SIG-M5 treated with dmso at 0.1 percent for 504 hours (cell line): ENCODE measurements around the gene TK2.
"Not testable (repeated sequence)": the region's sequence is repeated elsewhere in the genome, so short reads cannot be mapped to it uniquely, and the experiment has no call there.

Experiments used
- DNase-seq: peaks from one replicate; lab custom pipeline; 2025; ENCODE audit not compliant: unreplicated experiment; lab: John Stamatoyannopoulos, UW

The TK2 gene

DNA sequence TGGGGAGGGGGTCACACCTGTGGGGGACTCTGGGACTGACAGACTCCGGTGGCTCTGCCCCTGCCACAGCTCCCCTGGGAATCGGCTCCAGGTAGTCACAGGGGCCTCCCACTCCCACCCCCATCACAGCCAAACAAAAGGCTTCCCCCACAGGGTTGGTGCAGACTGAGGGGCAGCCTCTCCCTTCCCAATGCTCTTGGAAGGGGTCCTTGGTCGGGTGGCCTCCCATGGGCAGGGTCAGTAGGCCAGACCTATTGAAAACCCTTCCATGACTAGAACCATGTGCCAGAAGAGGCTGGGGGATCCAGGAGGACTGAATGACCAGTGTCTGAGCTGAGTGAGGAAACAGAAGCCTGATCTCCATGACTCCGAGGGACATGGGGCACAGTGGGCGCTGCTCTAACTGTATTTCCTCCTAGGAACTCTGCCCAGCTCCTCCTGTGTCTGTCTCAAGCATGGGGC is 28.6 kb downstream of the TK2 start:
- DNase-seq = no peak

DNA sequence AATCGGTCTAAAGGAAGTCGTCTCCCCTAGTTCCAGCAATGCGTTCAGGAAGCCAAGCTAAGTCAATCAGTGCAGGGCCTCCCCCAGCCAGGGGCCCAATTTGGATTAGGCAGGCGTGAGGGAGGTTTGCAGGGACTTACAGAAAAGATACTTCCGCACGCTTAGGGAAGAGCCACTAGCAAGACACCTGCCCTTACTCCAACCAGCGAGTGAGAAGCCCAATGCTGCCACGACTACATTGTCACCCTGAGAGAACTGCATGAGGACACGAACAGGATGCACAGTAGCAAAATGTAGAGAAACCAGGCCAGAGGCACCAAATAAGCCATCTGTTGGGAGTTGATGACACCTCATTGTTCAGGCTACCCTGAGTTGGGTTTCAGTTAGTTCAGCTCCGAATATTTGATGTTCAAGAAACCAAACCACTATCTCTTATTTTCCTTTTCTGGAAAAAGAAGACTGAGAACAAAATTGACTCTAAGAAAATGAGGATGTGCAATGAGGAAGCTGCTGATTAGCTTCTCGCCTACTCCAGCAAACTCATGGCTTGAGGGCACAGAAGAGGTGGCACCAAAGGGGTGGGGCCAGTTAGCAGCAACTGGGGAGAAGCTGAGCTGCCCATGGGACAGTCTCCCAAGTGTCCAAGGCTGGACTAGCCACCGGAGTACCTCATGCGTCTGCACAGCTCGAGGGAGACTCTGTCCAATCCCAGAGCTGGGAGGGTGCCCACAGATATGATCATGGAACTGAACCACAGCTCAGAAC is 29.3 kb downstream of the TK2 start:
- peak; percentile 63 for DNase-seq

DNA sequence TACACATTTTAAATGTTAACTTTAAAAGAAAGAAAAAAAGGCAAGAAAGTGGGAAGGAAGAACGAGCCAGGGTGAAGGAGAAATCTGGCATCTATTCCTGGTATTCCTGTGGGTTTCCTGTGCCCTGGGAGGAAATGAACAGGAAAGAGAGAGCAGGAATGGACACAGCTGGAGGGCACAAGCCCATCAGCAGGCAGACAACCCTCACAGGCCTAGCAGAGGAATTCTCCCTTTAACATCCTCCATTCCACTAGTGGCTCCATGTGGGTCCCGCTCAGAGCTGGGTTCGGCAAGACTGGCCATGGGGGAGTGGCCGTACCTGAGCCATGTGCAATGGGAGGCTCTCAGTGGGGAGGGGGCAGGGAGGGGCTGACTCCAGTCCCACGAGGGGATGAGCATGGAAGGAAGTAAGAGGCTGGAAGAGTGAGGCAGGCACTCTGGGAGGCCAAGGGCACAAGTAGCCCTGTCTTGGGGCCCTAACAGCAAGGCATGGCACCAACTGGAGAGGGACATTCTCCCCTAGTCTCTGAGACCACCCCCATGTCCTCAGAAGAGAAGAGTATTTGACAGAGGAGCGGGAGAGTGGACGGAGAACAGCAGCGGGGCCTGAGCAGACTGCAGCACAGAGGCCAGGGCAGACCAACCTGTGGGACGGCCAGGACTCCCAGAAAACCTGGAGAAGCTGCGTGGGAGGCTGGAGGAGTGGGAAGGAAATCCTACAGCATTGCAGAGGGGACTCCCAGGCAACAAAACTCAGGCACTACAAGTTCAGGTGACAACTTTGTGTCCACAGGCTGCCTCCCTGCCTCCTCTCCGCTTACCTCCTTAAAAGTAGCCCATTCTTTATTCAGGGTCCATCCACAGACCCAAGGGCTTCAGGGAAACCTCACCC is 30.2 kb downstream of the TK2 start:
- DNase-seq = no peak

DNA sequence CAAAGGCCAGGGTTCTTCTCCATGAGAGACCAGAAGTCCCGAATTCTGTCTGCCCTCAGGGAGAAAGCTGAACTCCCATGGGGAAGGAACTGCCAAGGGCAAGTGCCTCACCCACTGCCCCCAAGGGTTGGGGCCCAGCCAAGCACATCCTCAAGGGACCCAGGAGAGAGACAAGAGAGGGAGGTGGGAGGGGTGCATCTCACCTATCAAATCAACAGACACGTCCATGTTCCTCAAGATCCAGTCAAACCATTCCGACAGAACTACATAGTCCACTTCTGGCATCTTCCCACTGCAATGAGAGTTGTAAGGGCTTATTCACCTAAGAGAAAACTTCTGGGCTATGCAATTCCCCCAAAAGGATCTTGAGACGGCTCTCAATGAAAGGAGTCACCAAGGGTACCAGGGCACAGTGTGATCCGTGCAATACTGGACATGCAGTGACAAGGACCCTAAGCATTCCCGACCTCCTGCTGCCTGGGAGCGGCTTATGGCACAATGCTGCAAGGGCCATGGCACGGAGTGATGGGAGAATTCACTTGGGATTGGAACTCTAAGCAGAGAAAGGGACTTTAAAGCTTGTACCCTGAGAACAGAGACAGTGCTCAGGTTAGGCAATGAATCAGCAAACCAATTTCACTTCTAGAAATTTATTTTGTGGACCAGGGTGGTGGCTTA is 32.2 kb downstream of the TK2 start:
- DNase-seq = no peak

DNA sequence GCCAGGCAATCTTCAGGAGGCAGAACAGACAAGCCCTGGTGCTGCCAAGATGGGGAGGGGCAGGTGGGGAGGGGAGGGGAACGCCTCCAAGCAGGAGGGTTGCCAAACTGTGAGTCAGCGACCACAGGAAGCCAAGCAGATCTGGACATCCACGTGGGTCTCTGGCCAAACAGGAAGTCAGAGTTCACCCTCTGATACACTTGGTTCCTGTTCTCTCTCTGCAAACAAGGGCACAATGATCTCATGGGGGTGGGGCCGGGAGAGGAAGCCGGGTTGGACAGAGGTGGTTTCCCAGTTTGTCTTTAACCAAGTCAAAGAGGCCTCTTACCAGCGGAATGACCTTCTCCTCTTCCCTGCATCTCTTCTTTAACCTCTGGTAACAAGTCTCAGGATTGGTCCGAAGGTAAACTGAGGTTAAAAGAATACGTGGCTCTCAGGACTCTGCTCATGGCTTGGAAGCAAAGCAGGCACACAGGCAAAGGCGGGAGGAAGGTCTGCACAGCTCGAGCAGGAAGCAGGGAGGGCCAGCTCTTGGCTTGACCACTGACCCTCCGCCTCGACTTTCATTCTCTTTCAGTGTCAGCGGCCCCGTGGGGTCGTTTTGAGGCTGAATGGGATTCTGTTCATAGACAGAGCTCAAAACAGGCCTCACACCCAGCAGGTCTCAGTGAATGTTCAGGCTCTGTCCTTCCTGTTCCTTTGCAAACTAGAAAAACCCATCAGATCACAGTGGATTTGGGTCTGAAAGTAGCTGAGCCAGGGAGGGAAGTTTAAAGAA is 32.9 kb downstream of the TK2 start:
- peak; percentile 97 for DNase-seq

DNA sequence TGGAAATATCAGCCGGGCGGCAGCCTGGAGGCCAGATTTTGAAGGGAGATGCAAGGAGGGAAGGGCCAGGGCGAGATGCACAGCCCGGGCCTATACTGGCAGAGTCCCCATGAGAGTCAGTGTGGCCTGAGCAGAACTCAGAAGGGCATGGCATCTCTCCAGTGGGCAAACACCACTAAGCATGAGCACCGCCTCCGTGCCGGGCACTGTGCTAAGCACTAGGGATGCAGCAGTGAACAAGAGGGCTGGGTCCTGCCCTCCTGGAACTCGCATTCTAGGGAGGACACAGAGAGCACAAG is 33.5 kb downstream of the TK2 start:
- no peak for DNase-seq

DNA sequence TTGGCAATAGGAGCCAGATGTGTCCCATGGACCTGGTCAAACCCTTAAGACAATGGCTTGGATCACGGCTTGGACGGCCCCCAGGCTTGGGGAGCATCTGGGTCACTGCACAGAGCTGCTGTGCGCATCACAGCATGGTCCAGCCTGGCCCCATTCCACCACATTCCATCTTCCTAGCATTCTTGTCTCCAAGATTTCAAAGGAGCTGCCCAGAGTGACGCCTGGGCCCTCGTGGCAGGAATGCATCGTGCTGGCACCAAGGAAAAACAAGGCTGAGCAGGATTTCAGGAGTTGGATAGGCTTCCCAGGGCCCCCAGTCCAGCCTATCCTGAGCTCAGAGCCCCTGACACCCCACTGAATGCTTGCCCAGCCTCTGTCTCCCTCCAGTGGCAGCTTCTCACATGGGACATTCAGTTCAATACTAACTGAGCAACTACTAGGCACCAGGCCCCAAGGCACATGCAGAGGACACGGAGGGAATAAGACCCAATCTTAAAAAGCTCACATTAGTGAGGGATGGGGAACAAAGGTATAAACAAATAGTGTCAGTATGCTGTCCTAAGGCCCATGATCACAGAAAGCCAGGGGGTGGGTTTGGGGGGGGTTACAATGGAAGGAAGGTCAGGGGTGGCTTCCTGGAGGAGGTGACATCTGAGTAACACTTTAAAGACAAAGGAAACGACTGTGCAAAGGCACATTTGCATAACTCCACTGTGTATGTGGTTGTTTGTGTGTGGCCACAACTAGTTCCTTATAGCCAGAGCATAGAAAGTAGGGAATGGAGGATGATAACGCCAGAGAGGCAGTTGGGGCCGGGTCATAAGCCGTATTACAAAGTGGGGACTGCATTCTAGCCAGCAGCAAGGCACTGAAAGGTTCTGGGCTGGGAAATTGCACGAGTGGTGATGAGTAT is 34.1 kb downstream of the TK2 start:
- peak; percentile 40 for DNase-seq

DNA sequence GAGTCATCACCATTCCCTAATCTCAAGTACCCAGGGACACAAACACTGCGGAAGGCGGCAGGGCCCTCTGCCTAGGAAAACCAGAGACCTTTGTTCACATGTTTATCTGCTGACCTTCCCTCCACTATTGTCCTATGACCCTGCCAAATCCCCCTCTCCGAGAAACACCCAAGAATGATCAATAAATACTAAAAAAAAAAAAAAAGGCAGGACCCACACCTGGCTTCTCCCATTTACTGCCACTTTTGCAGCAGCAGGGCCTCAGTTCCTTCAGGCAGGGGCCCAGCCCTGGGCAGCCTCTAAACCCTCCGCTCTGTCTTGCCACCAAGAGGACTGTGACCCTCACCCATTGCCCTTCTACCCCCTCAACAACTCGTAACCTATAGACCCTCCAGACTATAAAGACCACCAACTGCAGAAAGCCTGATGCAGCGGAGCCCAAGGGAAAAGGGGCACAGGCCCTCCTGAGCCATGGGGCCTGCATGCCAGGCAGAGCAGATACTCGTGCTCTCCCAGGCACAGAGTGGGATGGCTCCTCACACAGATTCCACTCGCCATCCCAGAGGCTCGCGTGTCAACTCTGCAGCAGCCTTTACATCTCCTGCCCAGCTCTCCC is 34.8 kb downstream of the TK2 start:
- not testable (repeated sequence) for DNase-seq

DNA sequence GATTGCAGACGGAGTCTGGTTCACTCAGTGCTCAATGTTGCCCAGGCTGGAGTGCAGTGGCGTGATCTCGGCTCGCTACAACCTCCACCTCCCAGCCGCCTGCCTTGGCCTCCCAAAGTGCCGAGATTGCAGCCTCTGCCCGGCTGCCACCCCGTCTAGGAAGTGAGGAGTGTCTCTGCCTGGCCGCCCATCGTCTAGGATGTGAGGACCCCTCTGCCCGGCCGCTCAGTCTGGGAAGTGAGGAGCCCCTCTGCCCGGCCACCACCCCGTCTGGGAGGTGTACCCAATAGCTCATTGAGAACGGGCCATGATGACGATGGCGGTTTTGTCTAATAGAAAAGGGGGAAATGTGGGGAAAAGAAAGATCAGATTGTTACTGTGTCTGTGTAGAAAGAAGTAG is 35.5 kb downstream of the TK2 start:
- not testable (repeated sequence) for DNase-seq

DNA sequence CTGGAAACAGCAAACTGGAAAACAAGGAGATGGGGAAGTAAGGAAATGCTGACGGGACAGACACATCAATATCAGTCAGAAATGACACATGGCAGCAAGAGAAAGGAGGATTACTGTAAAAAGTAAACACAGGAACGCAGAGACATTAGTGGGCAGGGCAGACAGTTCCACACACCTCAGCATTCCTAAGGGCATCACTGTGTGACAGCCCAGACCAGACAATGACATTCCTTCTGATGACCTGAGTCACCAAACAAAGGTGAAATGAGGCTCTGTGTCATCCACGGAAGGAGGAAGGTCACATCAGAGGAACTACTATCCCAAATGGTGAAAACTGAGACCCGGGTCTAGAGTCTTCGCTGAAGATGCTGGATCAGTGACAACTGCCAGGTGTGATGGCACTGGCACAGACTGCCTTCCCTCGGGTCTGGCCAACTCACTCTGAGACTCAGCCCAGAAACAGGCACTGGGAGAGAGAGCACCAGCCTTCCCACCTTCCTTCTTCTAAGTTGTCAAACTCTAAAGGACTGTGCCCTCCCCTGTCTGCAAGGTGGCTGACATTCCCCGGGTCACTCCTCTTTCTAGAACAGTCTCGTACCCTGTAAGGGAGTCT is 36.7 kb downstream of the TK2 start:
- DNase-seq = no peak

DNA sequence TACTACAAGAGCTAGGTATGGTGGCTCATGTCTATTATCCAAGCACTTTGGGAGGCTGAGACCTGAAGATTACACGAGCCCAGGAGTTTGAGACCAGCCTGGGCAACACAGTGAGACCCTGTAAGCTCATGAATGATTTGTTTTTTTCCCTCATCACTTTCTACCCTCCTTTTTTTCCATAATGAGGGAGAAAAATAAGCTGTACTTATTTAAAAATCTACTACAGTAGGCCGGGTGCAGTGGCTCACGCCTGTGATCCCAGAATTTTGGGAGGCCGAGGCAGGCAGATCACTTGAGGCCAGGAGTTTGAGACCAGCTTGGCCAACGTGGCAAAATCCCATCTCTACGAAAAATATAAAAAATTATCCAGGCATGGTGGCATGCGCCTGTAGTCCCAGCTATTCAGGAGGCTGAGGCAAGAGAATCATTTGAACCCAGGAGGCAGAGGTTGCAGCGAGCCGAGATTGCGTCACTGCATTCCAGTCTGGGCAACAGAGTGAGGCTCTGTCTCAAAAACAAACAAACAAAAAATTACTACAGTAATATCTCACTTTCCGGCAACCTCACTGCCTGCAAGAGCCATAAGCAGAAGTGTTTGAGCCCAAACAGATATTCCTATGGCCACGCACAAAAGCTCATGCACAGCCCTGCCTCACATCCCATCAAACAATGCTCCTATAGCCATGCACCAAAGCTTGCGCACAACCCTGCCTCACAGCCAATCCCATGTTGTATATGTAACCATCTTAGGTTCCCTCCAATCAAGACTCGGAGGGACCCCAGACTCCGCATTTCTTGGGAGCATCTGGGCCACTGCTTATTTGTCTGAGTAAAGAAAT is 37.4 kb downstream of the TK2 start:
- no peak for DNase-seq

DNA sequence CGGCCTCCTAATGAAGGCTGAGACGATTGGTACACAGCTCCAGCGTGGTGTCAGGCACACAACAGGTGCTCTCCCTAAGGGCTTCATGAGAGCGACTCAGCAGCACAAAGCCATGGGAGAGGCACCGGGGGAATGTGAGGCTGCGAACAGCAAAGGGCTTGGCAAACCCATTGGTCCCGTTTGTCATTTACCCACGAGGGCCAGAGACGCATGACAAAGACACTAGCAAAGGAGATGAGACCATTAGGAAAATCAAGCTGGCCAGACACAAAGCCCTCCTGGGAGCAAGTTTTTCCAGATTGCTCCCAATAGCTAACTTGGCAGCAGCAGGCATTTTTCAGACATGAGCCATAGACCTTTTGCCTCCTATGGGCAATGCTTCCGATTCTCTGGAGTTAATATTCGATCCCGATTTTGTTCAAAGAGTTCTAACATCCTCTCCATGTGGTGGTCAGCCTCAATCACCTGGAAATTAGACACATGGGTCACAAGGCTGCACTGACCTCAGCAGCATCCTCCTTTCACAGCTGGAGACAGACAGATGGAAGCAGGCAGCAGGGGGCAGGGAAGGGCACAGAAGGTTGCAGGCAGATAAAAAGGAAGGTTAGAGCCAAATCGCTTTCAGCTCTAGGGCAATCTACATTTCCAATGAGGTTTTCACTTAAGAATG is 38.2 kb downstream of the TK2 start:
- DNase-seq = no peak

DNA sequence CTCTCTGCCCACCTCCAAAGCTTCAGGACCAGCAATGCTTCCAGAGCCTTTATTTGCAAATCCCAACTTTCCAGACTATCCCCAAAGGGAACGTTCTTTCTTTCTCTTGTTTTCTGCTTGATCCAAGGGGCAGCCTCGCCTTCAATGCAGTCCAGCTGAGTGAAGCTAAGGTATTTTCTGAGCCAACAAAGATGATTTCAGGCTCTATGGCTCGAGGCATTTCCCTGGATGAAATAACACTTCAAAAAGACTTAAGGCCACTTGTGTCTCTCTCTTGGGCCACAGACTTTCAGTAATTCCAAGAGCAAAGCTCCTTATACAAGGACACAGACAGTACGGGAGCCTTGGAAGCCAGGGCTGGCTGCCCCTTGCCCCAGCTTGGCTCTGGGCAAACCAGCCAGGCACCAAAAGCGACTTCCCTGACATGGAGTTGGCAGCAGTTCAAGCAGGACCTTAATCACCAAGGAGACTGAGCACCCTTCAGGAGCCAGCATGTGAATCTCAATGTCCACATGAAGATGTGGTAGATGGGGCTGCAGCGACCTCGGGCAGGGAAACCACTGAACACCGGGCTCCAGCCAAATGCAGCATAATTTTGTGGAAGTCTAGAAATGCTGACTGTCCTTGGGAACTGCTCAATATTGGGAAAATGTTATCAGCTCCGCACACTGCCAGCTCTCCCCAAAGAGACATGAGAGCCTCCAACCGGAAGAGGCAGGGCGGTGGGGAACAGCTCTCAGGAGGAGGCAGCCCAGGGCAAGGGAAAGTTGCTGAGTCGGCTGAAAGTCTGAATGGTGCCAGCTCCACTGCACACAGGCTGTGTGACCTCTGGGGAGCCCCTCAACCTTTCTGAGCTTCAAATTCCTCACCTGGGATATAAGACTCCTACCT is 39.0 kb downstream of the TK2 start:
- DNase-seq = no peak

DNA sequence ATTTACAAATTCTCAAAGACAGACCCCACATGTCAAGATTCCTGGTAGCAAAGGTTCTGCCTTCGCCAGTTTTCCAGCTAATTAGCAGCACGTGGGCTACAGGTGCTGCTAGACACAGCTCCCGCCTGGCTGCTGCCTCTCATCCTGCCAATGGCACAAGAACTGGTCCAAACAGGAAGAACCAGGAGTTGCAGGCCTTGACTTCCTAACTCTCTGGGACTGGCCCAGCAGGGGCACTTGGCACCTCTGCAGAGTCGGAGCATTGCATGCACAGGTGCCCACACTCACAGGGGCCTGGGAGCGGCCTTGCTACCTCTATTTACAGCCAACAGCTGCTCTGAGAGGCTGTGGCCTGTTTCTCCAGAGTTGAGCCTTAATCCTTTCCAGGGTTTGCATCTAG is 39.6 kb downstream of the TK2 start:
- DNase-seq = no peak

DNA sequence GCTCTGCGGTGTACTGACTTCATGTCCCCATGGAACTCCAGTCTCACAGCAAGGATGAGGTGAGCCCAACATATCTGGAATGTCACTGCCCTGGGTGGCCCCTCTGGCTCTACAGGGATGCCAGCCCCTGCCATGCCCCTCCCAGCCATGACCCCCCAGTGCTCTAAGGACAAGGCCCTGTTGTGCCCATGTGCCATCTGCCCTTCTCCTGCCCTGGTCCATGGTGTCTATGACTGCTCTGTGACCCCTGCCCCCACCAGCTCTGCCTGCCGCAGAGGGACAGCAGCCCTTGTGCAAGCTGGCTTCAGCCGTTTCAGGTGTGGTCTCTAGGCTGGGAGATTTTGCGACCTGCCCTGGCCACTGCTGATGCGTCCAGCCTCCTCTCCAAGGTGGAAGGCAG is 40.3 kb downstream of the TK2 start:
- DNase-seq = no peak

DNA sequence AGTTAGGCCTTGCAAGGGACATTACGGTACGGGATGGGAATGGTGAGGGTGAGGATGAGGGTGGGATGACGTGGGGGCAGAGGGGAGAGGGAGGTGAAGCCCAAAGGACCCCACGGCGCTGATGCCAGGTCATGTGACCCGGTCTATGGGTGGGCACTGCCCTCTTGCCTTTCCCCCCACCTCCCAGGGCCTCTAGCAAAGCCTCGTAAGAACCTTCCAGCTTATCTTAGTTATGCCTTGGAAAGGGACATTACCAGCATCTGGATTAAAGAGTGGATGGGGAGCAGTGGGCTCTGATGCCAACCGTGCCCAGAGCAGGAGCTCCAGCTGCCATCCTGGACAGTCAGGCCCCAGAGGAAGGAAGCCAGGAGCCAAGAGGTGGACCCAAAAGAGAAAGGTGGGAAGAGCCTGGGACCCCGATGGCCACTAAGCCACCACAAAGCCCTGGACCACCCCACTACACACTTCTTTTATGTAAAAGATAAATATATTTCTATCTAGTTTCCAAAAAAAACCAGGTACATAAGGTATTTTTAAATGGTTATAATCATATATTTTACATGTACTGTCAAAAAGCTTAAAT is 40.9 kb downstream of the TK2 start:
- no peak for DNase-seq
